GM23338 (cell line): Measurements from ENCODE around the gene TRAF5. TPM values are rescaled to one million over a fixed set of nuclear protein-coding genes. Genes with fewer than 3 reads are reported as not detected.

Experiments used
- ETS1 ChIP-seq: IDR thresholded peaks from 2 replicates; pipeline ENCODE4 v1.6.1; 2016; ENCODE audit warnings: antibody characterized with exemption
- EZH2 ChIP-seq: fragments of 200-600 bp; sonication (generic); IDR thresholded peaks from one replicate; pipeline ENCODE4 v1.8.0; 2017; ENCODE audit warnings: antibody characterized with exemption, mild to moderate bottlenecking, low read depth; ENCODE audit not compliant: unreplicated experiment
- EZH2phosphoT487 ChIP-seq: fragments of 200-600 bp; sonication (generic); IDR thresholded peaks from one replicate; pipeline ENCODE4 v1.8.1; 2018; ENCODE audit warnings: antibody characterized with exemption; ENCODE audit not compliant: unreplicated experiment
- JUNB ChIP-seq: IDR thresholded peaks from one replicate; pipeline ENCODE4 v1.6.1; 2016; ENCODE audit warnings: antibody characterized with exemption; ENCODE audit not compliant: unreplicated experiment
- REST ChIP-seq: IDR thresholded peaks from one replicate; pipeline ENCODE4 v1.6.1; 2018; ENCODE audit warnings: antibody characterized with exemption; ENCODE audit not compliant: unreplicated experiment
- ZNF462 ChIP-seq: fragments of 250-450 bp; sonication (Bioruptor Pico); IDR thresholded peaks from 2 replicates; pipeline ENCODE4 v1.5.0; 2020; ENCODE audit warnings: mild to moderate bottlenecking, moderate library complexity
- polyA plus RNA-seq: library from polyadenylated mRNA; unstranded; fragments of >200 nt; fragmentation: Nextera tagmentation; extraction: Ambion mirVana; gene quantifications from 2 replicates; pipeline ENCODE4 v1.2.1, GENCODE V29; 2016
- total RNA-seq: library from RNA; depleted of rRNA; stranded (reverse); fragments of >200 nt; shearing (Covaris generic); gene quantifications from 2 replicates; pipeline ENCODE4 v1.2.3, GENCODE V29; 2014

Gene TRAF5
- total and polyA plus RNA-seq, 2 experiments from 2014 or later: 9.2 to 18.9 TPM

GRCh38 chr1:211348547-211348946, 21.9 kb downstream of the TRAF5 start (continued):
- TF ChIP-seq ZNF462 (no peak), EZH2phosphoT487 (no peak), JUNB (no peak), EZH2 (no peak), ETS1 (no peak), REST (no peak)
